WTC11 (cell line): ENCODE results near the gene MEP1A. TPM values are rescaled to one million over a fixed set of nuclear protein-coding genes. Genes with fewer than 3 reads are reported as not detected.
A peak's percentile ranks its signal among the peaks of the same experiment; 100 is the strongest.

Experiments
- ATAC-seq: fragments of 200-7000 bp; cut with Tn5 transposase; 2 replicates; pipeline ENCODE4 v1.10.0; 2021; ENCODE audit warnings: mild to moderate bottlenecking, moderate library complexity
- CTCF ChIA-PET: fragments of 300-600 bp; sonication (Branson Sonifier 250); formaldehyde crosslinking; loops from one replicate; lab custom pipeline; 2021; ENCODE audit warnings: antibody characterized with exemption; lab: Charles Lee
- POLR2A ChIA-PET: fragments of 350-600 bp; sonication (Branson Sonifier 250); formaldehyde crosslinking; loops from one replicate; lab custom pipeline; 2021; ENCODE audit warnings: antibody characterized with exemption; lab: Charles Lee
- DNase-seq: peaks from one replicate; pipeline ENCODE4 v3.0.0; 2021; ENCODE audit warnings: low spot score
- H3K27ac Mint-ChIP-seq: 2 replicates; pipeline ENCODE4 v1.8.0; 2021; ENCODE audit warnings: mixed read lengths
- H3K27me3 Mint-ChIP-seq: 2 replicates; pipeline ENCODE4 v1.8.0; 2021; ENCODE audit warnings: low read depth, mild to moderate bottlenecking, moderate library complexity, mixed read lengths
- H3K36me3 Mint-ChIP-seq: 2 replicates; pipeline ENCODE4 v1.8.0; 2021; ENCODE audit warnings: mixed read lengths
- H3K4me1 Mint-ChIP-seq: 2 replicates; pipeline ENCODE4 v1.8.0; 2022; ENCODE audit warnings: mixed read lengths
- H3K4me3 Mint-ChIP-seq: 2 replicates; pipeline ENCODE4 v1.8.0; 2021; ENCODE audit warnings: mild to moderate bottlenecking, moderate library complexity, mixed read lengths
- H3K9me3 Mint-ChIP-seq: 2 replicates; pipeline ENCODE4 v1.8.0; 2021; ENCODE audit warnings: mixed read lengths
- AFF4 ChIP-seq: sonication (generic); formaldehyde crosslinking; IDR thresholded peaks from 2 replicates; pipeline ENCODE4 v1.8.1; 2023; ENCODE audit warnings: mild to moderate bottlenecking, missing genetic modification reagents, borderline replicate concordance
- GTF2I ChIP-seq: fragments of 250-450 bp; sonication (Bioruptor Pico); conservative IDR thresholded peaks from 2 replicates; pipeline ENCODE4 v1.4.0; 2021; ENCODE audit warnings: mild to moderate bottlenecking
- HMGA2 ChIP-seq: fragments of 250-450 bp; sonication (Bioruptor Pico); IDR thresholded peaks from 2 replicates; pipeline ENCODE4 v1.4.0; 2021; ENCODE audit warnings: mild to moderate bottlenecking, moderate library complexity
- IRF2 ChIP-seq: sonication (generic); formaldehyde crosslinking; IDR thresholded peaks from 2 replicates; pipeline ENCODE4 v1.8.0; 2022; ENCODE audit warnings: low read depth, missing genetic modification reagents, borderline replicate concordance
- NFATC4 ChIP-seq: fragments of 250-450 bp; sonication (Bioruptor Pico); IDR thresholded peaks from 2 replicates; pipeline ENCODE4 v1.9.0; 2021; ENCODE audit warnings: mild to moderate bottlenecking
- NFYB ChIP-seq: sonication (generic); formaldehyde crosslinking; conservative IDR thresholded peaks from 2 replicates; pipeline ENCODE4 v1.8.0; 2022; ENCODE audit warnings: low read depth, missing genetic modification reagents
- SMAD4 ChIP-seq: sonication (generic); formaldehyde crosslinking; IDR thresholded peaks from 2 replicates; pipeline ENCODE4 v1.8.0; 2022; ENCODE audit warnings: mild to moderate bottlenecking, missing genetic modification reagents
- total RNA-seq: library from RNA; stranded (reverse); gene quantifications from 3 replicates; pipeline ENCODE4 v1.2.3, GENCODE V29; 2021
- TF ChIP-seq, protein P1 (sequence below): sonication (generic); formaldehyde crosslinking; IDR thresholded peaks from 2 replicates; pipeline ENCODE4 v1.8.0; 2022; ENCODE audit warnings: missing genetic modification reagents
- TF ChIP-seq, protein P2 (sequence below): sonication (generic); formaldehyde crosslinking; IDR thresholded peaks from 2 replicates; pipeline ENCODE4 v1.8.0; 2023; ENCODE audit warnings: missing genetic modification reagents, mild to moderate bottlenecking, borderline replicate concordance
- TF ChIP-seq, protein P3 (sequence below): sonication (generic); formaldehyde crosslinking; IDR thresholded peaks from 2 replicates; pipeline ENCODE4 v1.8.1; 2023; ENCODE audit warnings: mild to moderate bottlenecking, missing genetic modification reagents, moderate library complexity

Gene MEP1A
- total RNA-seq, 1 experiment from 2014 or later = 0.09 TPM

GRCh38 chr6:46755865-46756264 is 37.3 kb upstream of the MEP1A start (continued):
- TF ChIP-seq, protein P1, sequence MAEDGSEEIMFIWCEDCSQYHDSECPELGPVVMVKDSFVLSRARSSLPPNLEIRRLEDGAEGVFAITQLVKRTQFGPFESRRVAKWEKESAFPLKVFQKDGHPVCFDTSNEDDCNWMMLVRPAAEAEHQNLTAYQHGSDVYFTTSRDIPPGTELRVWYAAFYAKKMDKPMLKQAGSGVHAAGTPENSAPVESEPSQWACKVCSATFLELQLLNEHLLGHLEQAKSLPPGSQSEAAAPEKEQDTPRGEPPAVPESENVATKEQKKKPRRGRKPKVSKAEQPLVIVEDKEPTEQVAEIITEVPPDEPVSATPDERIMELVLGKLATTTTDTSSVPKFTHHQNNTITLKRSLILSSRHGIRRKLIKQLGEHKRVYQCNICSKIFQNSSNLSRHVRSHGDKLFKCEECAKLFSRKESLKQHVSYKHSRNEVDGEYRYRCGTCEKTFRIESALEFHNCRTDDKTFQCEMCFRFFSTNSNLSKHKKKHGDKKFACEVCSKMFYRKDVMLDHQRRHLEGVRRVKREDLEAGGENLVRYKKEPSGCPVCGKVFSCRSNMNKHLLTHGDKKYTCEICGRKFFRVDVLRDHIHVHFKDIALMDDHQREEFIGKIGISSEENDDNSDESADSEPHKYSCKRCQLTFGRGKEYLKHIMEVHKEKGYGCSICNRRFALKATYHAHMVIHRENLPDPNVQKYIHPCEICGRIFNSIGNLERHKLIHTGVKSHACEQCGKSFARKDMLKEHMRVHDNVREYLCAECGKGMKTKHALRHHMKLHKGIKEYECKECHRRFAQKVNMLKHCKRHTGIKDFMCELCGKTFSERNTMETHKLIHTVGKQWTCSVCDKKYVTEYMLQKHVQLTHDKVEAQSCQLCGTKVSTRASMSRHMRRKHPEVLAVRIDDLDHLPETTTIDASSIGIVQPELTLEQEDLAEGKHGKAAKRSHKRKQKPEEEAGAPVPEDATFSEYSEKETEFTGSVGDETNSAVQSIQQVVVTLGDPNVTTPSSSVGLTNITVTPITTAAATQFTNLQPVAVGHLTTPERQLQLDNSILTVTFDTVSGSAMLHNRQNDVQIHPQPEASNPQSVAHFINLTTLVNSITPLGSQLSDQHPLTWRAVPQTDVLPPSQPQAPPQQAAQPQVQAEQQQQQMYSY (CRISPR knock-in tag) = no peak
- TF ChIP-seq, protein P2, sequence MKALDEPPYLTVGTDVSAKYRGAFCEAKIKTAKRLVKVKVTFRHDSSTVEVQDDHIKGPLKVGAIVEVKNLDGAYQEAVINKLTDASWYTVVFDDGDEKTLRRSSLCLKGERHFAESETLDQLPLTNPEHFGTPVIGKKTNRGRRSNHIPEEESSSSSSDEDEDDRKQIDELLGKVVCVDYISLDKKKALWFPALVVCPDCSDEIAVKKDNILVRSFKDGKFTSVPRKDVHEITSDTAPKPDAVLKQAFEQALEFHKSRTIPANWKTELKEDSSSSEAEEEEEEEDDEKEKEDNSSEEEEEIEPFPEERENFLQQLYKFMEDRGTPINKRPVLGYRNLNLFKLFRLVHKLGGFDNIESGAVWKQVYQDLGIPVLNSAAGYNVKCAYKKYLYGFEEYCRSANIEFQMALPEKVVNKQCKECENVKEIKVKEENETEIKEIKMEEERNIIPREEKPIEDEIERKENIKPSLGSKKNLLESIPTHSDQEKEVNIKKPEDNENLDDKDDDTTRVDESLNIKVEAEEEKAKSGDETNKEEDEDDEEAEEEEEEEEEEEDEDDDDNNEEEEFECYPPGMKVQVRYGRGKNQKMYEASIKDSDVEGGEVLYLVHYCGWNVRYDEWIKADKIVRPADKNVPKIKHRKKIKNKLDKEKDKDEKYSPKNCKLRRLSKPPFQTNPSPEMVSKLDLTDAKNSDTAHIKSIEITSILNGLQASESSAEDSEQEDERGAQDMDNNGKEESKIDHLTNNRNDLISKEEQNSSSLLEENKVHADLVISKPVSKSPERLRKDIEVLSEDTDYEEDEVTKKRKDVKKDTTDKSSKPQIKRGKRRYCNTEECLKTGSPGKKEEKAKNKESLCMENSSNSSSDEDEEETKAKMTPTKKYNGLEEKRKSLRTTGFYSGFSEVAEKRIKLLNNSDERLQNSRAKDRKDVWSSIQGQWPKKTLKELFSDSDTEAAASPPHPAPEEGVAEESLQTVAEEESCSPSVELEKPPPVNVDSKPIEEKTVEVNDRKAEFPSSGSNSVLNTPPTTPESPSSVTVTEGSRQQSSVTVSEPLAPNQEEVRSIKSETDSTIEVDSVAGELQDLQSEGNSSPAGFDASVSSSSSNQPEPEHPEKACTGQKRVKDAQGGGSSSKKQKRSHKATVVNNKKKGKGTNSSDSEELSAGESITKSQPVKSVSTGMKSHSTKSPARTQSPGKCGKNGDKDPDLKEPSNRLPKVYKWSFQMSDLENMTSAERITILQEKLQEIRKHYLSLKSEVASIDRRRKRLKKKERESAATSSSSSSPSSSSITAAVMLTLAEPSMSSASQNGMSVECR (CRISPR knock-in tag) = no peak

DNA sequence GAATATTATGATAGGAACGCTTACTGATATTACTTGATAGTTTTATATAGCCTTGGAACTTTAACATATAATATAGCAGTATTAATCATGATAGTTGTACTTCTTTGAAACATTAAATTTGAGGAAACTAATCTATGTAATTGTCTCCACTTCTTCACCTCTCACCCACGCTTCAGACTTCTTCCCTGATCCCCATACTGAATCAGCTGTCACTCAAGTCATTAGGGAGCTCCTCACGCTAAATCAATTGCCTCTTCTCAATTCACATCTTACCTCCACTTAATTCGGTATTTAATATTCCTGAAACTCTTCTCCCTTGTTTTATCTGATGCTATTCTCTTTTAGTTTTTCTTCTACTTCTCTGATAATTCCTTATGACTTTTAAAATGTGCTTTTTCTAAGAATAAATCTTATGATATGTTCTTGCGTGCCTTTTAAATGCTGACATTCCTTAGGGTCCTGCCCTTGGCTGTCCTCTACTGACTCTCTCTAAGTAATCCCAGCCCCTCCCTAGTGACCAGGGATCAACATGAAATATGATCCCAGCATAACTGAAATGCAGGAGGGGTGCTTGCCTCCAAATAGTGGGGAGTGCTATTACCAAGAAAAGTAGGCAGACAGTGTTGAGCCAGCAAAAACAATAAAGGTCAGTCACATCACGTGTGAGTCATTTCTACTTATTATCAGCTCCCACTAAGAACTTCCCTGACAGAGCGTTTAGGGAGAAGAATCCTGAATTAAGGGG is 36.5 kb upstream of the MEP1A start:
- Mint-ChIP-seq H3K36me3 (no peaks in the 10 kb centered on the region), H3K27ac (no peak overlapping the region)
- TF ChIP-seq SMAD4 (CRISPR knock-in tag) = no peak
- TF ChIP-seq IRF2 (CRISPR knock-in tag) = no peak
- no peak for TF ChIP-seq AFF4 (CRISPR knock-in tag)
- no peak for TF ChIP-seq GTF2I
- no peak for TF ChIP-seq NFATC4 (CRISPR knock-in tag)
- TF ChIP-seq HMGA2 (CRISPR knock-in tag) = no peak
- TF ChIP-seq, all 79 proteins: peak for 0
- Mint-ChIP-seq H3K27me3 (peaks cover 4% of the 10 kb centered on the region; the same call in 1 of the 2 replicates), H3K9me3 (no peaks in the 10 kb centered on the region), H3K4me3 (no peak overlapping the region), H3K4me1 (peaks cover 2% of the 10 kb centered on the region; the same call in 1 of the 2 replicates)
- ChIA-PET POLR2A (no interaction called here), CTCF (no interaction called here)
- peak; percentile 67 for ATAC-seq
- no peak for DNase-seq

GRCh38 chr6:46757214-46757596 is 36.0 kb upstream of the MEP1A start:
- Mint-ChIP-seq H3K27ac (no peak overlapping the region), H3K4me3 (no peak overlapping the region), H3K4me1 (peaks cover 2% of the 10 kb centered on the region; the same call in 1 of the 2 replicates), H3K27me3 (no peaks in the 10 kb centered on the region), H3K36me3 (no peaks in the 10 kb centered on the region), H3K9me3 (no peaks in the 10 kb centered on the region)
- ATAC-seq (peak; percentile 36), DNase-seq (no peak)
- CTCF ChIA-PET = no interaction called here
- POLR2A ChIA-PET = no interaction called here
- TF ChIP-seq, protein P3, sequence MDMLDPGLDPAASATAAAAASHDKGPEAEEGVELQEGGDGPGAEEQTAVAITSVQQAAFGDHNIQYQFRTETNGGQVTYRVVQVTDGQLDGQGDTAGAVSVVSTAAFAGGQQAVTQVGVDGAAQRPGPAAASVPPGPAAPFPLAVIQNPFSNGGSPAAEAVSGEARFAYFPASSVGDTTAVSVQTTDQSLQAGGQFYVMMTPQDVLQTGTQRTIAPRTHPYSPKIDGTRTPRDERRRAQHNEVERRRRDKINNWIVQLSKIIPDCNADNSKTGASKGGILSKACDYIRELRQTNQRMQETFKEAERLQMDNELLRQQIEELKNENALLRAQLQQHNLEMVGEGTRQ (CRISPR knock-in tag) = 0 out of 2 replicates have a peak, but pooled peaks have one; percentile 19
- no peak for TF ChIP-seq NFYB (CRISPR knock-in tag)
